Suprapubic skin (tissue), 3 donors: ENCODE data around the gene RGPD4.
"Not testable (repeated sequence)": the region's sequence is repeated elsewhere in the genome, so short reads cannot be mapped to it uniquely, and the experiment has no call there.

Experiments used
- CTCF ChIP-seq, 2 donors: fragments of 200-600 bp in 1 of 2; fragments of 450-650 bp in 1 of 2; sonication (generic) in 1 of 2; IDR thresholded peaks; one replicate each; pipeline ENCODE4 v1.5.1; 2016 to 2019; ENCODE audit warnings: antibody characterized with exemption in 2 of 2, mild to moderate bottlenecking in 1 of 2, moderate library complexity in 1 of 2
- POLR2A ChIP-seq, 2 donors: fragments of 450-650 bp; IDR thresholded peaks; one replicate each; pipeline ENCODE4 v1.6.1; 2017; ENCODE audit warnings: antibody characterized with exemption in 2 of 2, mild to moderate bottlenecking in 2 of 2, moderate library complexity in 2 of 2

GRCh38 chr2:107826749-107827148 lies at the start of gene RGPD4:
- not testable (repeated sequence) for TF ChIP-seq CTCF, POLR2A (IDR thresholded peaks at IDR 0.05)
